Activated naive CD4-positive, alpha-beta T cell treated with anti-CD3 and anti-CD28 coated beads, Interleukin-2, amount 10 ng/mL, durations not matched to agents 7 days and 5 days (primary cell): ENCODE data around the gene SMG9.
"Not testable (repeated sequence)": the region's sequence is repeated elsewhere in the genome, so short reads cannot be mapped to it uniquely, and the experiment has no call there.

Source experiments
- CTCF ChIA-PET: fragments of 350-600 bp; sonication (Branson Sonifier 250); formaldehyde crosslinking; loops from one replicate; lab custom pipeline; 2021; ENCODE audit warnings: antibody characterized with exemption; lab: Charles Lee
- DNase-seq: peaks from one replicate; pipeline ENCODE4 v3.0.0-alpha.2; 2020
- H3K27ac Mint-ChIP-seq: one replicate; pipeline ENCODE4 v1.8.0; 2021; ENCODE audit warnings: mild to moderate bottlenecking, moderate library complexity, mixed read lengths
- H3K27me3 Mint-ChIP-seq: one replicate; pipeline ENCODE4 v1.8.0; 2021; ENCODE audit warnings: mild to moderate bottlenecking, mixed read lengths
- H3K36me3 Mint-ChIP-seq: one replicate; pipeline ENCODE4 v1.8.0; 2021; ENCODE audit warnings: mixed read lengths
- H3K4me1 Mint-ChIP-seq: one replicate; pipeline ENCODE4 v1.8.0; 2021; ENCODE audit warnings: mixed read lengths
- H3K4me3 Mint-ChIP-seq: one replicate; pipeline ENCODE4 v1.8.0; 2021; ENCODE audit warnings: mild to moderate bottlenecking, moderate library complexity, mixed read lengths
- H3K9me3 Mint-ChIP-seq: one replicate; pipeline ENCODE4 v1.8.0; 2021; ENCODE audit warnings: mixed read lengths

Gene SMG9

GRCh38 chr19:43695985-43696704, 58.6 kb downstream of the SMG9 start:
- DNase-seq, result no peak
- H3K36me3 Mint-ChIP-seq, result peaks cover 2% of the 10 kb centered on the region
- peaks cover 22% of the 10 kb centered on the region for H3K4me1 Mint-ChIP-seq
- no peak overlapping the region for H3K4me3 Mint-ChIP-seq
- peaks cover 60% of the 10 kb centered on the region for H3K27me3 Mint-ChIP-seq
- H3K27ac Mint-ChIP-seq, result no peak overlapping the region
- peaks cover 16% of the 10 kb centered on the region for H3K9me3 Mint-ChIP-seq
- CTCF ChIA-PET, result no interaction called here

- peaks cover 7% of the 10 kb centered on the region for H3K4me1 Mint-ChIP-seq
- DNase-seq, result no peak
- peaks cover 51% of the 10 kb centered on the region for H3K27me3 Mint-ChIP-seq
- peaks cover 22% of the 10 kb centered on the region for H3K9me3 Mint-ChIP-seq
- H3K27ac Mint-ChIP-seq, result no peak overlapping the region
- H3K36me3 Mint-ChIP-seq, result peaks cover 2% of the 10 kb centered on the region
- H3K4me3 Mint-ChIP-seq, result no peak overlapping the region
- CTCF ChIA-PET, result interaction anchor here (0.8 to 1.1 kb wide), 2 partner anchors 16 to 115 kb away, joined by 3 read pairs; no protein-coding TSS in a partner anchor
Observed at GRCh38 chr19:43694553-43694952, 60.2 kb downstream of the SMG9 start.

- Mint-ChIP-seq H3K4me3 (no peak overlapping the region), H3K4me1 (no peaks in the 10 kb centered on the region), H3K9me3 (peaks cover 22% of the 10 kb centered on the region), H3K36me3 (peaks cover 2% of the 10 kb centered on the region), H3K27ac (no peak overlapping the region), H3K27me3 (peaks cover 37% of the 10 kb centered on the region)
- no peak for DNase-seq
- CTCF ChIA-PET, result no interaction called here
Observed at GRCh38 chr19:43692877-43693276, 61.9 kb downstream of the SMG9 start.

- no peaks in the 10 kb centered on the region for H3K4me1 Mint-ChIP-seq
- no peak overlapping the region for H3K4me3 Mint-ChIP-seq
- H3K36me3 Mint-ChIP-seq, result peaks cover 2% of the 10 kb centered on the region
- CTCF ChIA-PET, result no interaction called here
- no peak for DNase-seq
- H3K27me3 Mint-ChIP-seq, result peaks cover 34% of the 10 kb centered on the region
- peaks cover 22% of the 10 kb centered on the region for H3K9me3 Mint-ChIP-seq
- no peak overlapping the region for H3K27ac Mint-ChIP-seq
Observed at GRCh38 chr19:43692385-43692784, 62.4 kb downstream of the SMG9 start.

- peaks cover 22% of the 10 kb centered on the region for H3K9me3 Mint-ChIP-seq
- H3K4me3 Mint-ChIP-seq, result no peak overlapping the region
- no peaks in the 10 kb centered on the region for H3K4me1 Mint-ChIP-seq
- H3K36me3 Mint-ChIP-seq, result peaks cover 2% of the 10 kb centered on the region
- DNase-seq, result no peak
- no peak overlapping the region for H3K27ac Mint-ChIP-seq
- H3K27me3 Mint-ChIP-seq, result peaks cover 34% of the 10 kb centered on the region
- CTCF ChIA-PET, result no interaction called here
Observed at GRCh38 chr19:43691755-43692154, 63.0 kb downstream of the SMG9 start.

GRCh38 chr19:43690890-43691289, 63.9 kb downstream of the SMG9 start:
- H3K4me1 Mint-ChIP-seq, result no peaks in the 10 kb centered on the region
- no peak for DNase-seq
- no peak overlapping the region for H3K4me3 Mint-ChIP-seq
- H3K27me3 Mint-ChIP-seq, result peaks cover 31% of the 10 kb centered on the region
- no peak overlapping the region for H3K27ac Mint-ChIP-seq
- CTCF ChIA-PET, result no interaction called here
- H3K36me3 Mint-ChIP-seq, result peaks cover 2% of the 10 kb centered on the region
- H3K9me3 Mint-ChIP-seq, result peaks cover 22% of the 10 kb centered on the region

GRCh38 chr19:43690444-43690843, 64.3 kb downstream of the SMG9 start:
- Mint-ChIP-seq H3K4me1 (no peaks in the 10 kb centered on the region), H3K27ac (no peak overlapping the region), H3K4me3 (no peak overlapping the region), H3K36me3 (peaks cover 2% of the 10 kb centered on the region), H3K9me3 (peaks cover 22% of the 10 kb centered on the region), H3K27me3 (peaks cover 30% of the 10 kb centered on the region)
- no peak for DNase-seq
- CTCF ChIA-PET, result no interaction called here

GRCh38 chr19:43688059-43688701, 66.6 kb downstream of the SMG9 start:
- Mint-ChIP-seq H3K4me1 (no peaks in the 10 kb centered on the region), H3K36me3 (peaks cover 2% of the 10 kb centered on the region), H3K4me3 (no peak overlapping the region), H3K27me3 (peaks cover 21% of the 10 kb centered on the region), H3K27ac (no peak overlapping the region), H3K9me3 (peaks cover 20% of the 10 kb centered on the region)
- CTCF ChIA-PET, result no interaction called here
- DNase-seq, result no peak

- no peak for DNase-seq
- peaks cover 21% of the 10 kb centered on the region for H3K27me3 Mint-ChIP-seq
- H3K4me3 Mint-ChIP-seq, result no peak overlapping the region
- peaks cover 2% of the 10 kb centered on the region for H3K36me3 Mint-ChIP-seq
- H3K9me3 Mint-ChIP-seq, result peaks cover 19% of the 10 kb centered on the region
- CTCF ChIA-PET, result no interaction called here
- H3K27ac Mint-ChIP-seq, result no peak overlapping the region
- no peaks in the 10 kb centered on the region for H3K4me1 Mint-ChIP-seq
Observed at GRCh38 chr19:43687660-43687997, 67.1 kb downstream of the SMG9 start.

- no peaks in the 10 kb centered on the region for H3K9me3 Mint-ChIP-seq
- no peak overlapping the region for H3K4me3 Mint-ChIP-seq
- H3K36me3 Mint-ChIP-seq, result no peaks in the 10 kb centered on the region
- CTCF ChIA-PET, result interaction anchor here (0.8 kb wide), 1 partner anchor 16 kb away, joined by 4 read pairs; no protein-coding TSS in a partner anchor
- no peak overlapping the region for H3K27ac Mint-ChIP-seq
- no peaks in the 10 kb centered on the region for H3K4me1 Mint-ChIP-seq
- no peak for DNase-seq
- H3K27me3 Mint-ChIP-seq, result peaks cover 15% of the 10 kb centered on the region
Observed at GRCh38 chr19:43684326-43684725, 70.4 kb downstream of the SMG9 start.

GRCh38 chr19:43683905-43684304, 70.9 kb downstream of the SMG9 start:
- Mint-ChIP-seq H3K36me3 (no peaks in the 10 kb centered on the region), H3K27me3 (peaks cover 15% of the 10 kb centered on the region), H3K4me3 (no peak overlapping the region), H3K9me3 (no peaks in the 10 kb centered on the region), H3K27ac (no peak overlapping the region), H3K4me1 (no peaks in the 10 kb centered on the region)
- CTCF ChIA-PET, result no interaction called here
- no peak for DNase-seq

GRCh38 chr19:43682824-43683661, 71.7 kb downstream of the SMG9 start:
- no peak for DNase-seq
- Mint-ChIP-seq H3K4me1 (no peaks in the 10 kb centered on the region), H3K4me3 (no peak overlapping the region), H3K27ac (no peak overlapping the region), H3K9me3 (no peaks in the 10 kb centered on the region), H3K36me3 (no peaks in the 10 kb centered on the region), H3K27me3 (peaks cover 15% of the 10 kb centered on the region)
- CTCF ChIA-PET, result no interaction called here

GRCh38 chr19:43682269-43682668, 72.5 kb downstream of the SMG9 start:
- CTCF ChIA-PET, H3K27ac Mint-ChIP-seq, DNase-seq, H3K4me1 Mint-ChIP-seq, H3K4me3 Mint-ChIP-seq, H3K36me3 Mint-ChIP-seq, H3K9me3 Mint-ChIP-seq: not testable (repeated sequence)
- H3K27me3 Mint-ChIP-seq, result peaks cover 12% of the 10 kb centered on the region

GRCh38 chr19:43681821-43682220, 72.9 kb downstream of the SMG9 start:
- no peaks in the 10 kb centered on the region for H3K4me1 Mint-ChIP-seq
- no peaks in the 10 kb centered on the region for H3K9me3 Mint-ChIP-seq
- CTCF ChIA-PET, result no interaction called here
- no peak overlapping the region for H3K4me3 Mint-ChIP-seq
- H3K27me3 Mint-ChIP-seq, result peaks cover 7% of the 10 kb centered on the region
- no peaks in the 10 kb centered on the region for H3K36me3 Mint-ChIP-seq
- no peak overlapping the region for H3K27ac Mint-ChIP-seq
- no peak for DNase-seq
